Activated CD4-positive, alpha-beta T cell treated with anti-CD3 and anti-CD28 coated beads, Interleukin-2, amount 10 ng/mL, durations not matched to agents 24 days and 14 days (primary cell): ENCODE measurements around the gene BRAP. TPM values are rescaled to one million over a fixed set of nuclear protein-coding genes. Genes with fewer than 3 reads are reported as not detected.
A peak's percentile ranks its signal among the peaks of the same experiment; 100 is the strongest.
"Not testable (repeated sequence)": the region's sequence is repeated elsewhere in the genome, so short reads cannot be mapped to it uniquely, and the experiment has no call there.

Source experiments
- DNase-seq: peaks from one replicate; pipeline ENCODE4 v3.0.0; 2022
- H3K27ac Mint-ChIP-seq: one replicate; pipeline ENCODE4 v1.8.0; 2022; ENCODE audit warnings: mild to moderate bottlenecking, mixed read lengths
- H3K27me3 Mint-ChIP-seq: one replicate; pipeline ENCODE4 v1.8.0; 2022; ENCODE audit warnings: mixed read lengths
- H3K36me3 Mint-ChIP-seq: one replicate; pipeline ENCODE4 v1.8.0; 2022; ENCODE audit warnings: low read depth, mild to moderate bottlenecking, mixed read lengths
- H3K4me1 Mint-ChIP-seq: one replicate; pipeline ENCODE4 v1.8.0; 2021; ENCODE audit warnings: mixed read lengths
- H3K4me3 Mint-ChIP-seq: one replicate; pipeline ENCODE4 v1.8.0; 2022; ENCODE audit warnings: mild to moderate bottlenecking, moderate library complexity, mixed read lengths
- H3K9me3 Mint-ChIP-seq: one replicate; pipeline ENCODE4 v1.8.0; 2021; ENCODE audit warnings: mixed read lengths
- intact Hi-C: fragments of 100-400 bp; cut with micrococcal nuclease; formaldehyde crosslinking; loops from one replicate; pipeline ENCODE4 v1.15.1; 2023
- total RNA-seq: library from RNA; stranded (reverse); gene quantifications from 2 replicates; pipeline ENCODE4 v1.2.3, GENCODE V29; 2022

The BRAP gene, protein sequence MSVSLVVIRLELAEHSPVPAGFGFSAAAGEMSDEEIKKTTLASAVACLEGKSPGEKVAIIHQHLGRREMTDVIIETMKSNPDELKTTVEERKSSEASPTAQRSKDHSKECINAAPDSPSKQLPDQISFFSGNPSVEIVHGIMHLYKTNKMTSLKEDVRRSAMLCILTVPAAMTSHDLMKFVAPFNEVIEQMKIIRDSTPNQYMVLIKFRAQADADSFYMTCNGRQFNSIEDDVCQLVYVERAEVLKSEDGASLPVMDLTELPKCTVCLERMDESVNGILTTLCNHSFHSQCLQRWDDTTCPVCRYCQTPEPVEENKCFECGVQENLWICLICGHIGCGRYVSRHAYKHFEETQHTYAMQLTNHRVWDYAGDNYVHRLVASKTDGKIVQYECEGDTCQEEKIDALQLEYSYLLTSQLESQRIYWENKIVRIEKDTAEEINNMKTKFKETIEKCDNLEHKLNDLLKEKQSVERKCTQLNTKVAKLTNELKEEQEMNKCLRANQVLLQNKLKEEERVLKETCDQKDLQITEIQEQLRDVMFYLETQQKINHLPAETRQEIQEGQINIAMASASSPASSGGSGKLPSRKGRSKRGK
- 20.3 TPM in 2 replicates for total RNA-seq

DNA sequence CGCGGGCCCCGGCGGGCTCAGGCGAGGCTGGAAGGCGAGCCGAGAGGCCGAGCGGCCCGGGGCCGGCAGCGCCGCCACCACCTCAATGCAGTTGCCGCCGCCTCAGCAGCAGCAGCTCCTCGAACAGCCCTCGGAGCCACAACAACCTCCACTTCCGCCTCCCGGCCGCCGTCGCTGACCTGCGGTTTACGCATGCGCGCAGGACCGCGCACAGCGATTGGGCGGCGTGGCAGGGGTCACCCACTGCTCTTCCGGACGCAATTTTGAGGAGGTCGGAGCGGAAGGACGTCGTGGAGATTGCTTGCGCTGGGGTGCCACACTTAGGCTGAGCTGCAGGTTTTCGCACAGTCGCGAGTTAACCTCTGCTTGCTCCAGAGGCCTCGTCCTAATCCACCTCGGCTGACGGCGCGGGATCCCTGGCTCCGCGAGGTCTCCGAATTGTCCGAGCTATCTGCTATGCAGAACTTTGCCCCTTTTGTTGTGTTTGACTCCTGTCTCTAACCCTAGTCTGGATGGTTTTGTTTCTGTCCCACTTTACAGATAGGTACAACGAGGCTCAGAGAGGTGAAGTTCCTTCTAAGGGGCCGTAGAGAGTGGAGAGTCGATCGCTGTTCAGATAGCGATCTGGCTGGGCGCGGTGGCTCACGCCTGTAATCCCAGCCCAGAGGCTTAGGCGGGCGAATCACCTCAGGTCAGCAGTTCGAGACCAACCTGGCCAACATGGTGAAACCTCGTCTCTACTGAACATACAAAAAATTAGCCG lies at the start of gene BRAP, which contains the start of gene ACAD10:
Gene BRAP (minus strand): TSS at position 146 of the 763 bp plus-strand sequence. CDS start 164 bp downstream, outside the sequence.
Gene ACAD10 (plus strand): TSS at position 243 of the 763 bp plus-strand sequence. CDS start 6,657 bp downstream, outside the sequence.
- Mint-ChIP-seq H3K4me1 (peaks cover 28% of the 10 kb centered on the region), H3K27me3 (no peaks in the 10 kb centered on the region), H3K4me3 (peak within 1 kb of the TSS; percentile 99), H3K27ac (peak within 1 kb of the TSS; percentile 96), H3K9me3 (no peaks in the 10 kb centered on the region), H3K36me3 (peaks cover 27% of the 10 kb centered on the region)
- DNase-seq, result peak; percentile 99
- intact Hi-C loops, result loop anchor here (1.0 to 10.0 kb wide), 4 partner anchors 87 to 699 kb away; partner anchors contain the start of genes ATXN2 and HECTD4

DNA sequence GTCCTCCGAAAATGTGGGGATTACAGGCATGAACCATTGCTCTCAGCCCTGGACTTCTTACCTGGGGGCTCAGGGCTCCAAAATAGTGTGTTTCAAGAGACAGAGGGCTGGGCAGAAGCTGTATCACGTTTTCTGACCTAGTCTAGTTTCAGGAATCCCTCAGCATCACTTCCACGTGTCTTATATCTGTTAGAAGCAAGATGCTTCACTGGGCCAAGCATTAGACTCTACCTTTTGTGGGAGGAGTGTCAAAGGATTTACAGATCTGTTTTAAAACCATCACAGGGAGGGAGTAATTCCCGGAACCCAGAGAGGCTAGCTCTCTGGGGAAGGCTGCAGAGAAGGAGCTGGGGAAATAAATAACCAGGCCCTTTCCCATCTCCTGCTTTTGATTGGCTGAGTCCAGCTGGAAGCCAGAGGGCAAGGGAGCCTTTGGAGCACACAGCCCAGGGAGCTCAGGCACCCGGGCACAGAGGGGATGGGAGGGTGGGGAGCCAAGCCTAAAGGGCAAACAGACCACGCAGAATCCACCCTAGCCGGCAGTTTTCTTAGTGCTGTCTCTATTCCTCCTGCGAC lies 47.7 kb upstream of the BRAP start:
- Mint-ChIP-seq H3K36me3 (peaks cover 19% of the 10 kb centered on the region), H3K27me3 (no peaks in the 10 kb centered on the region)
- intact Hi-C loops, result no loop called here

DNA sequence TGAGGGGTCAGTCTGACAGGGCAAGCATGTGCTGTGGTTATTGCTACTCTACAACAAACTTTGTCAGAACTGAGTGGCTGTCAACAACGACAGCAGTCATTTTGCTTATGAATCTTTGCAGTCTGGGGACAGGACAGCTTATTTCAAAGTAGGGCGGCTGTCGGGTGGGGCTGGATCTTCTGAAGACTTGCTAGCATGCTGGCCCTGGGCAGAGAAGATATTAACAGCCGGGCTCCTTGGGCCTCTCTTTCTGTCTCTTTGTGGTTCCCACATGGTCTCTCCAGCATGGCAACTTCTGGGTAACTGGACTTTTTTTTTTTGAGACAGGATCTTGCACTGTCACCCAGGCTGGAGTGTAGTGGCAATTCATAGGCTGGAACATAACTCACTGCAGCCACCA lies 47.0 kb upstream of the BRAP start:
- Mint-ChIP-seq H3K9me3 (no peaks in the 10 kb centered on the region), H3K27ac (no peak overlapping the region), H3K36me3 (peaks cover 19% of the 10 kb centered on the region), H3K4me3 (no peak overlapping the region), H3K27me3 (no peaks in the 10 kb centered on the region), H3K4me1 (no peaks in the 10 kb centered on the region)
- intact Hi-C loops, result no loop called here
- DNase-seq, result no peak

More for the DNA sequence above, 47.7 kb upstream of the BRAP start:
- DNase-seq, result no peak
- Mint-ChIP-seq H3K4me3 (no peak overlapping the region), H3K27ac (no peak overlapping the region), H3K9me3 (no peaks in the 10 kb centered on the region), H3K4me1 (no peaks in the 10 kb centered on the region)

DNA sequence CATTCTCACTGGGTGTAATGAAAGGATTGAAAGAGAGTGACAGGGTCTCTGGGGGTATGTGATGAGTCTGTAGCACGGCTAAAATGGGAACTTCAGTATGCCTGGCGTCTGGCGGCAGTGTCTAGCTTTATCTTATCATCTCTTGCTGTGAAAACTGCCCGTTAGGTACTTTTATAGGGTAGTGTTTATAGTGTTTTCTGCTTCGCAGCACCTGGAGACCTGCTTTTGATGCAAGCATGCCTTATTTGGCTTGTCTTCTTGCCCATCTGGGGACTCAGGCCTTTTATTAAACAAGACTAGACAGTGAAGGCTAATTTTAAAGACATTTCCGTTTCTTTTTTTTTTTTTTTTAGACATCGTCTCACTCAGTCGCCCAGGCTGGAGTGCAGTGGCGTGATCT lies 44.7 kb upstream of the BRAP start:
- DNase-seq, result no peak
- intact Hi-C loops, result no loop called here
- Mint-ChIP-seq H3K36me3 (peaks cover 13% of the 10 kb centered on the region), H3K27me3 (no peaks in the 10 kb centered on the region), H3K27ac (no peak overlapping the region), H3K4me3 (no peak overlapping the region), H3K9me3 (no peaks in the 10 kb centered on the region), H3K4me1 (no peaks in the 10 kb centered on the region)

DNA sequence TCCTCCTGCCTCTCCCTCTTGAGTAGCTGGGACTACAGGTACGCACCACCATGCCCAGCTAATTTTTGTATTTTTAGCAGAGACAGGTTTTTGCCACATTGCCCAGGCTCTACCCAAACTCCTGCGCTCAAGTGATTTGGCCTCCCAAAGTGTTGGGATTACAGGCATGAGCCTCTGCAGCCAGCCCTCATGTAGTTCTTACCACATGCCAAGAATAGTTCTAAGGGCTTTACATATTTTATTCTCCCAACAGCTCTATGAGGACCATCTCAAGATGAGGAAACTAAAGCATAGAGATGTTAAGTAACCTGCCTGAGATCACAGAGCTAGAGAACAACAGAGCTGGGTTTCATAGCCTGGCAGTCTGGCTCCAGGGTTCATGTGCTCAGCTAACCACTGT lies 43.0 kb upstream of the BRAP start:
- Mint-ChIP-seq H3K36me3 (peaks cover 20% of the 10 kb centered on the region), H3K9me3 (no peaks in the 10 kb centered on the region), H3K27me3 (no peaks in the 10 kb centered on the region), H3K4me3 (no peak overlapping the region), H3K27ac (no peak overlapping the region), H3K4me1 (no peaks in the 10 kb centered on the region)
- no peak for DNase-seq
- intact Hi-C loops, result no loop called here

DNA sequence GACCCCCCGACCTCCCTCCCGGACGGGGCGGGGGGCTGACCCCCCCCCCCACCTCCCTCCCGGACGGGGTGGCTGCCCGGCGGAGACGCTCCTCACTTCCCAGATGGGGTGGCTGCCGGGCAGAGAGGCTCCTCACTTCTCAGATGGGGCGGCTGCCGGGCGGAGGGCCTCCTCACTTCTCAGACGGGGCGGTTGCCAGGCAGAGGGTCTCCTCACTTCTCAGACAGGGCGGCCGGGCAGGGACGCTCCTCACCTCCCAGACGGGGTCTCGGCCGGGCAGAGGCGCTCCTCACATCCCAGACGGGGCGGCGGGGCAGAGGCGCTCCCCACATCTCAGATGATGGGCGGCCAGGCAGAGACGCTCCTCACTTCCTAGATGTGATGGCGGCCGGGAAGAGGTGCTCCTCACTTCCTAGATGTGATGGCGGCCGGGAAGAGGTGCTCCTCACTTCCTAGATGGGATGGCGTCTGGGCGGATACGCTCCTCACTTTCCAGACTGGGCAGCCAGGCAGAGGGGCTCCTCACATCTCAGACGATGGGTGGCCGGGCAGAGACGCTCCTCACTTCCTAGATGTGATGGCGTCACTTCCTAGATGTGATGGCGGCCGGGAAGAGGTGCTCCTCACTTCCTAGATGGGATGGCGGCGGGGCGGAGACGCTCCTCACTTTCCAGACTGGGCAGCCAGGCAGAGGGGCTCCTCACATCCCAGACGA lies 38.0 kb upstream of the BRAP start:
- H3K27ac Mint-ChIP-seq, DNase-seq, intact Hi-C loops, H3K9me3 Mint-ChIP-seq, H3K27me3 Mint-ChIP-seq, H3K4me3 Mint-ChIP-seq, H3K4me1 Mint-ChIP-seq: not testable (repeated sequence)
- peaks cover 25% of the 10 kb centered on the region for H3K36me3 Mint-ChIP-seq

DNA sequence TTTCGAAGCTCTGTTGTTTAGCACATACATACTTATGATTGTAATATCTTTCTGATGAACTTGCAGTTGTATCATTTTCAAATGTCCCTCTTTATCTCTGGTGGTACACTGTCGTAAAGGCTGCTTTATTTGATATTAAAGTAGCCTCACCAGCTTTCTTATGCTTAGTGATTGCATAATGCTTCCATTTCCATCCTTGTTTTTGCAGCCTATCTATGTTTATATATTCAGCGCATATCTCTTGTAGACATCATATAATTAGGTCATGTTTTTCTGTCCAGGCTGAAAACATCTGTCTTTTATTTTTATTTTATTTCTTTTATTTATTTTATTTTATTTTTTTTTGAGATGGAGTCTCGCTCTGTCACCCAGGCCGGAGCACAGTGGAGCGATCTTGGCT lies 34.7 kb upstream of the BRAP start:
- no peak overlapping the region for H3K27ac Mint-ChIP-seq
- H3K9me3 Mint-ChIP-seq, result no peaks in the 10 kb centered on the region
- no peak overlapping the region for H3K4me3 Mint-ChIP-seq
- no peak for DNase-seq
- no peaks in the 10 kb centered on the region for H3K27me3 Mint-ChIP-seq
- intact Hi-C loops, result no loop called here
- H3K36me3 Mint-ChIP-seq, result peaks cover 30% of the 10 kb centered on the region
- H3K4me1 Mint-ChIP-seq, result no peaks in the 10 kb centered on the region

DNA sequence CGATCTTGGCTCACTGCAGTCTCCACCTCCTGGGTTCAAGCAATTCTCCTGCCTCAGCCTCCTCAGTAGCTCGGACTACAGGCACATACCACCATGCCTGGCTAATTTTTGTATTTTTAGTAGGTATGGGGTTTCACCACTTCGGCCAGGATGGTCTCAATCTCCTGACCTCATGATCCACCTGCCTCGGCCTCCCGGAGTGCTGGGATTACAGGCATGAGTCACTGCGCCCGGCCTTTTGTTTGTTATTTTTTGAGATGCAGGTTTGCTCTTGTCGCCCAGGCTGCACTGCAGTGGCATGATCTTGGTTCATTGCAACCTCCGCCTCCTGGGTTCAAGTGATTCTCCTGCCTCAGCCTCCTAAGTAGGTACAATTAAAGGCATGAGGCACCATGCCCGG lies 33.6 kb upstream of the BRAP start:
- H3K4me3 Mint-ChIP-seq, H3K27ac Mint-ChIP-seq, H3K9me3 Mint-ChIP-seq, H3K4me1 Mint-ChIP-seq, DNase-seq, intact Hi-C loops, H3K27me3 Mint-ChIP-seq: not testable (repeated sequence)
- peaks cover 24% of the 10 kb centered on the region for H3K36me3 Mint-ChIP-seq

DNA sequence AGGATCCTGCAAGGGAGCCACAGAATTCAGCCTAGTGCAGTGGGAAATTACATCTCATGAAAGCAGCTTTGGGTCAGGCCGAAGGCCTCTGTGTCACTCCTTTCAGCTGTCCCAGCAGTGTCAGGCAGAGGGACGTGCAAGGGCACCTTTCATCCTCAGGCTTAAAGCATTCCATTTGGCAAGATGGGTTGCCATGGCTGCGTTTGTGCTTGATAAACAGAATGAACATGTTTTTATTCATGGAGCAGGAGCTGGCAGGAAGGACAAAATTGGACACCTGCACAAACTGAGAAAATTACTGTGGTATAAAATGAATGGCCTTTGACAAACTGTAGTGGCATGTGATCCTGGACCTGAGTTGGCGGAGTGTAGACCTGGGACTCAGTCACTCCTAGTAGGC lies 29.5 kb upstream of the BRAP start:
- Mint-ChIP-seq H3K27ac (no peak overlapping the region), H3K27me3 (no peaks in the 10 kb centered on the region), H3K36me3 (peaks cover 25% of the 10 kb centered on the region), H3K4me3 (no peak overlapping the region), H3K4me1 (no peaks in the 10 kb centered on the region), H3K9me3 (no peaks in the 10 kb centered on the region)
- no peak for DNase-seq
- intact Hi-C loops, result no loop called here

DNA sequence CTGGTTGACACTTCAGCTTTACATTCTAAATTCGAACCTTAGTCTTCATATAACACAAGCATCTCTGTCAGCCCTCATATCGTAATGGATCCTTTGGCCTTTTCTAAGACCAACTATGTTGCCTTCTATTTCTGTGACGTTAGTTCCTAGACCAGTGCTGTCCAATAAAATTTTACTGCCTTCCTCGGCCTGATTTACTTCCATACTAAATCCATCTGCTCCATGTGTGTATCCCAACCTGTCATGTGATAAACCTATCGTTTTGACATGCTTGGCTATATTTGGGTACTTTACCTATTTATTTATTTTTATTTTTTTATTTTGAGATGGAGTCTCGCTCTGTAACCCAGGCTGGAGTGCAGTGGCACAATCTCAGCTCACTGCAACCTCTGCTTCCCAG lies 20.4 kb upstream of the BRAP start:
- intact Hi-C loops, result no loop called here

DNA sequence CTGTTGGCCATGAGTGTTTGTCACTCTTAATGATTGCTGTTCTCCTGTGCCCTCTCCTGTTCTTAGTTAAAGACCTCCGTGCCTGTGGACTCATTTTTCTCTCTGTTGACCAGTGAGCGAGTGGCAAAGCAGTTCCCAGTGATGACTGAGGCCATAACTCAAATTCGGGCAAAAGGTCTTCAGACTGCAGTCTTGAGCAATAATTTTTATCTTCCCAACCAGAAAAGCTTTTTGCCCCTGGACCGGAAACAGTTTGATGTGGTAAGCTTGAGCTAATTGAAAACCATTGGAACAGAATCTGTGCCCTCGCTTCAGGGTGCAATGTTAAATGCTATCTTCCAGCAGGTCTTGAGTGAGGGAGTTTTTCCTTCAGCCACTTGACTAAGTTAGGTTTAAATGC lies 19.9 kb upstream of the BRAP start:
- Mint-ChIP-seq H3K27me3 (no peaks in the 10 kb centered on the region), H3K9me3 (no peaks in the 10 kb centered on the region), H3K36me3 (peaks cover 22% of the 10 kb centered on the region), H3K4me1 (no peaks in the 10 kb centered on the region), H3K4me3 (no peak overlapping the region), H3K27ac (no peak overlapping the region)
- intact Hi-C loops, result no loop called here
- no peak for DNase-seq

More for the DNA sequence above, 20.4 kb upstream of the BRAP start:
- Mint-ChIP-seq H3K9me3 (no peaks in the 10 kb centered on the region), H3K4me1 (no peaks in the 10 kb centered on the region), H3K4me3 (no peak overlapping the region), H3K27ac (no peak overlapping the region), H3K27me3 (no peaks in the 10 kb centered on the region), H3K36me3 (peaks cover 24% of the 10 kb centered on the region)
- DNase-seq, result no peak

DNA sequence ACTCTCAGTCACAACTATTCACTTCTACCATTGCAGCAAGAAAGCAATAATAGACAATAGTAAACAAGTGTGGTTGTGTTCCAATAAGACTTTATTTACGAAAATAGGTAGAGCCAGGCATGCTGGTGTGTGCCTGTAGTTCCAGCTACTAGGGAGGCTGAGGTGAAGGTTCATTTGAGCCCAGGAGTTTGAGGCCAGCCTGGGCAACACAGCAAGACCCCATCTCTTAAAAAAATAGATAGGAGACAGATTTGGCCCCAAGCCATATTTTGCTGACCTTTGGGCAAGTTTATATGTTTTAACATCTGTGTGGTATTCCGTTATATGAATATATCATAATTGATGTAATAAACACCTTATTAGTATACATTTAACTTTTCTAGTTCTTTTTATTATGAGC lies 14.2 kb upstream of the BRAP start:
- no peak overlapping the region for H3K27ac Mint-ChIP-seq
- H3K4me3 Mint-ChIP-seq, result no peak overlapping the region
- no peaks in the 10 kb centered on the region for H3K4me1 Mint-ChIP-seq
- intact Hi-C loops, result no loop called here
- no peaks in the 10 kb centered on the region for H3K9me3 Mint-ChIP-seq
- peaks cover 23% of the 10 kb centered on the region for H3K36me3 Mint-ChIP-seq
- no peak for DNase-seq
- H3K27me3 Mint-ChIP-seq, result no peaks in the 10 kb centered on the region

DNA sequence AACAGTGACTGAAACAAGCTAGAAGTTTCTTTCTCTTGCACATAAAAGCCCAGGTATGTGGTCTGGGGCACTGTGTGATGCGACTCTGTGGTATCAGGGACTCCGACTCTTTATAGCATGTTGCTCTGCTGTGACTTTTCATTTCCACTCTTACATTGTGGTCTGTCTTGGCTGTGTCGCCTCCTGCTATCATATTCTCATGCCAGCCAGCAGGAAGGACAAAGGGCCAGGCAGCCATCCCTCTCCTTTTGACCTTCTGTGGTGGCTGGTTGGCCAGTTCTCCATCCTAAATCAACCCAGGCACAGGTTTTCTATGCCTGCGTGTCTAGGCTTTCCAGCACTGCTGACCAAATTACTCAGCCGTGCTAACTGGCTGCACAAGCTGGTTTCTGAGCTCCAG lies 8.1 kb upstream of the BRAP start:
- intact Hi-C loops, result no loop called here

More for the DNA sequence above, 8.1 kb upstream of the BRAP start:
- H3K27me3 Mint-ChIP-seq, result no peaks in the 10 kb centered on the region
- H3K4me3 Mint-ChIP-seq, result no peak overlapping the region
- DNase-seq, result no peak
- no peak overlapping the region for H3K27ac Mint-ChIP-seq
- H3K9me3 Mint-ChIP-seq, result no peaks in the 10 kb centered on the region
- H3K36me3 Mint-ChIP-seq, result peaks cover 26% of the 10 kb centered on the region
- H3K4me1 Mint-ChIP-seq, result no peaks in the 10 kb centered on the region
